ENCODE results near the gene MAJIN.

Gene MAJIN

DNA sequence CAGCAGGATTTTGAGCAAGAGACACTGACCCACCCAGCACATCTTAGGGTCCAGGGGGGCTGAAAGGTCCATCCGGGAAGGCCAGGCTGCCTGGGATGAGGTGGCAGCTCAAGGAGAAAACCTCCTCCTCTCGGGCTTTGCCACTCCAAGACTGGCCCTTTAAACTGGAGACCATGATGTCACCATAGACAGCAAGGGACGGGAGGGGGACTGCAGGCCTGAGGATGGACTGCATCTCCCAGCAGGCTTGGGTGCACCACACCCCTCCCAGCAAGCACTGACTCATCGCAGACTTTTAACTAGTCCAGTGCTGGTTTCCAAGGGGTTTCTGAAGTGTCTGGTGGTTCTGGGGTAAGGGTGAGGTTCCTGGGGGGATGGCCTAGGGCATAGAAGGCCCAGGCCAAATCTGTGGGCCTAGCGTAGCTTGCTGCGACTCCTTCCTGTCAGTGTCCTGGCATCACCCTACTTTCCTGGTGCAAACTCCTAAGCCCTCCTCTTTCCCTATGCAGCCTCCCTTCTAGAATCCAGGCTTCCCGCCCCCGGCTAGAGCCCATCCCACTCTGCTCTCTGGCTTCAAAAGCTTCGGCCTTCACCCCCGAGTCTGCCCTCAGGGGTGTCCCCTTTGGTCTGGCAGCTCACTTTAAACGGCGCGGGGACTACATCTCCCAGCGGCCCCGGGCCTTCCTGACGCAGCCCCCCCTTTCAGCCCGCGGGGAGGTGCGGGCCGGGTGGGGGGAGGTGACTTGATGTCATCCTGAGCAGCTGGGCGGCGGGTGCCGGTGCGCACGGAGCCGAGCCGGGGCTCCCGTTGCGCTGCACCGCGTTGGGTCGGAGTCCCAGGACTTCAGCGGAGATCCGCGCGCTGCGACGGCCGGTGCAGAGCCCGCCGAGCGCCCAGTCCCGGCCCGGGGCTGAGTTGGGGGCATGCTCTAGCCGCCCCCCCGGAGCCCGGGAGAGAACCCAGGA lies 47.7 kb downstream of the MAJIN start, which contains the start of gene PPP2R5B:
Gene PPP2R5B (plus strand): TSS at position 746 of the 966 bp plus-strand sequence. CDS start 1,046 bp downstream, outside the sequence.
- no peaks in the 10 kb centered on the region for H3K27me3 ChIP-seq (replicated peaks; ENCODE audit: control insufficient read depth, insufficient read depth, low read length)
- peaks cover 6% of the 10 kb centered on the region for H3K36me3 ChIP-seq (ENCODE audit: control insufficient read depth, insufficient read depth, low read length)
- peak; percentile 88 for DNase-seq (ENCODE audit: extremely low read depth, insufficient read length)
- peak within 1 kb of the TSS; percentile 72 for H3K4me3 ChIP-seq (replicated peaks; ENCODE audit: low read depth, low read length)
- TF ChIP-seq, protein P1, sequence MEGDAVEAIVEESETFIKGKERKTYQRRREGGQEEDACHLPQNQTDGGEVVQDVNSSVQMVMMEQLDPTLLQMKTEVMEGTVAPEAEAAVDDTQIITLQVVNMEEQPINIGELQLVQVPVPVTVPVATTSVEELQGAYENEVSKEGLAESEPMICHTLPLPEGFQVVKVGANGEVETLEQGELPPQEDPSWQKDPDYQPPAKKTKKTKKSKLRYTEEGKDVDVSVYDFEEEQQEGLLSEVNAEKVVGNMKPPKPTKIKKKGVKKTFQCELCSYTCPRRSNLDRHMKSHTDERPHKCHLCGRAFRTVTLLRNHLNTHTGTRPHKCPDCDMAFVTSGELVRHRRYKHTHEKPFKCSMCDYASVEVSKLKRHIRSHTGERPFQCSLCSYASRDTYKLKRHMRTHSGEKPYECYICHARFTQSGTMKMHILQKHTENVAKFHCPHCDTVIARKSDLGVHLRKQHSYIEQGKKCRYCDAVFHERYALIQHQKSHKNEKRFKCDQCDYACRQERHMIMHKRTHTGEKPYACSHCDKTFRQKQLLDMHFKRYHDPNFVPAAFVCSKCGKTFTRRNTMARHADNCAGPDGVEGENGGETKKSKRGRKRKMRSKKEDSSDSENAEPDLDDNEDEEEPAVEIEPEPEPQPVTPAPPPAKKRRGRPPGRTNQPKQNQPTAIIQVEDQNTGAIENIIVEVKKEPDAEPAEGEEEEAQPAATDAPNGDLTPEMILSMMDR (IDR thresholded peaks at IDR 0.05; ENCODE audit: insufficient read depth, low read length, poor library complexity, severe bottlenecking): no peak

DNA sequence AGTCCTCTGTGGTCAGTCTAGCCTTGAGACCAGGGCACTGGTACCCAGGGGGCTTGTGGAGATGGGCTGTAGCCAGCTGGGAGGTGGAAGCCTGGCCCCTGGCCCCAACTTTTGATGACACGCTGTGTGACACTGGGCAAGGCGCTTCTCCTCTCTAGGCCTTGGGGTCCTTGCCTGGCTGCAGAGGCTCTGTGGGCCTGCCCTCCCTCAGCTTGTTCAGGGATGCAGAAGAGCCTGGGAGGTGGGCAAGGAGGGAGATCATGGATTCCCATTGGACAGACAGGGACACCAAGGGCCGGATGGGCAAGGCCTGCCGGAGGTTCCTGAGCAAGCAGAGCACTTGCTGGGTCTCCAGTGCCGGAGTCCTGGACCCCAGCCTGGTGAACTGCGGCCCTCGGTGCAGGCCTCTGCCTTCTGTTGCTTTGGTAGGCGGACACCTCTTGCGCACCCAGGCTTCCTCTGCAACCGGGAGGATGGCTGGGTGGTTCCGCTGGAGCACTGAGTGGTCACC lies 48.7 kb downstream of the MAJIN start:
- Histone ChIP-seq H3K36me3 (ENCODE audit: control insufficient read depth, insufficient read depth, low read length) (peaks cover 3% of the 10 kb centered on the region), H3K27me3 (replicated peaks; ENCODE audit: control insufficient read depth, insufficient read depth, low read length) (no peaks in the 10 kb centered on the region), H3K4me3 (replicated peaks; ENCODE audit: low read depth, low read length) (no peak overlapping the region)
- no peak for DNase-seq (ENCODE audit: extremely low read depth, insufficient read length)
- TF ChIP-seq, protein P1 (IDR thresholded peaks at IDR 0.05; ENCODE audit: insufficient read depth, low read length, poor library complexity, severe bottlenecking): no peak

GRCh38 chr11:64921384-64921783 lies 50.5 kb downstream of the MAJIN start:
- no peaks in the 10 kb centered on the region; the same call in 1 of the 2 replicates for H3K36me3 ChIP-seq (ENCODE audit: control insufficient read depth, insufficient read depth, low read length)
- H3K4me3 ChIP-seq (replicated peaks; ENCODE audit: low read depth, low read length): no peak overlapping the region
- DNase-seq (ENCODE audit: extremely low read depth, insufficient read length): no peak
- H3K27me3 ChIP-seq (replicated peaks; ENCODE audit: control insufficient read depth, insufficient read depth, low read length): no peaks in the 10 kb centered on the region
- TF ChIP-seq, protein P1 (IDR thresholded peaks at IDR 0.05; ENCODE audit: insufficient read depth, low read length, poor library complexity, severe bottlenecking): no peak

DNA sequence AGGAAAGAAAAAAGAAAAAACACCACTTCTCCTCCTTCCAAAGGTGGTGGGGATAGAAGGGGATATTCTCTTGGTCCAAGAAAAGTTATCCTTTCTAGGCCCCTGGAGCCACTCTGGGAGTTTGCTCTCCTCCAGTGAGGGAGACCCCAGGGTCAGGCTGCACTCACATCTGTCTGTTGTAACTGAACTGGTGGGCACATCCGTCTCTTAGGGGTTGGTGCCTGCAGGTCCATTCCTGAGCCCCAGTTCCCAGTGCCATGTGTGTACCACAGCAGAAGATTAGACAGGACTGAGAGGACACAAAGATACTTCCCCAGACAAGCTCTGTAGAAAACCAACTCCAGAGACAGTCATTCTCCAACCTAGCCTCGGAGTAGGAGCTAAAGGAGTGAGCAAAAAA lies 51.8 kb downstream of the MAJIN start:
- H3K4me3 ChIP-seq (replicated peaks; ENCODE audit: low read depth, low read length): no peak overlapping the region
- no peak for DNase-seq (ENCODE audit: extremely low read depth, insufficient read length)
- no peaks in the 10 kb centered on the region for H3K36me3 ChIP-seq (ENCODE audit: control insufficient read depth, insufficient read depth, low read length)
- TF ChIP-seq, protein P1 (IDR thresholded peaks at IDR 0.05; ENCODE audit: insufficient read depth, low read length, poor library complexity, severe bottlenecking): no peak
- H3K27me3 ChIP-seq (replicated peaks; ENCODE audit: control insufficient read depth, insufficient read depth, low read length): no peaks in the 10 kb centered on the region

DNA sequence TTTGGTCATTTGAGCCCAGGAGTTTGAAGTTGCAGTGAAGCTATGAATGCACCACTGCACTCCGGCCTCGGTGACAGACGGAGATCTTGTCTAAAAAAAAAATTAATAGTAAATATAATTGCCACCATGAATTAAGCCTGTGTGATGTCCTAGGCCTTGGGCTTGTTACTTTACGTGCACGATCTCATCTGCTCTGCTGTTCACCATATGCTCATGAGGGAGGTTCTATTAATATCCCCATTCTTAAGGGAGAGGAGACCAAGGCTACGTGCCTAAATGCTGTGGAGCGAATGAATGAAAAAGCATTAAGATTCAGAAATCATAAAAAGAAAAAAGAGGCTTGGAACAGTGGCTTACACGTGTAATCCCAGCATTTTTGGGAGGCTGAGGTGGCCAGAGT lies 52.3 kb downstream of the MAJIN start:
- no peaks in the 10 kb centered on the region for H3K36me3 ChIP-seq (ENCODE audit: control insufficient read depth, insufficient read depth, low read length)
- no peak for DNase-seq (ENCODE audit: extremely low read depth, insufficient read length)
- H3K4me3 ChIP-seq (replicated peaks; ENCODE audit: low read depth, low read length): no peak overlapping the region
- H3K27me3 ChIP-seq (replicated peaks; ENCODE audit: control insufficient read depth, insufficient read depth, low read length): no peaks in the 10 kb centered on the region
- TF ChIP-seq, protein P1 (IDR thresholded peaks at IDR 0.05; ENCODE audit: insufficient read depth, low read length, poor library complexity, severe bottlenecking): no peak

All from GM06990 (cell line).